Measurements from ENCODE around the gene ADD2. TPM values are rescaled to one million over a fixed set of nuclear protein-coding genes. Genes with fewer than 3 reads are reported as not detected.

The ADD2 gene
- total RNA-seq, 2 donors from 2014 or later = 3.0 to 5.2 TPM

DNA sequence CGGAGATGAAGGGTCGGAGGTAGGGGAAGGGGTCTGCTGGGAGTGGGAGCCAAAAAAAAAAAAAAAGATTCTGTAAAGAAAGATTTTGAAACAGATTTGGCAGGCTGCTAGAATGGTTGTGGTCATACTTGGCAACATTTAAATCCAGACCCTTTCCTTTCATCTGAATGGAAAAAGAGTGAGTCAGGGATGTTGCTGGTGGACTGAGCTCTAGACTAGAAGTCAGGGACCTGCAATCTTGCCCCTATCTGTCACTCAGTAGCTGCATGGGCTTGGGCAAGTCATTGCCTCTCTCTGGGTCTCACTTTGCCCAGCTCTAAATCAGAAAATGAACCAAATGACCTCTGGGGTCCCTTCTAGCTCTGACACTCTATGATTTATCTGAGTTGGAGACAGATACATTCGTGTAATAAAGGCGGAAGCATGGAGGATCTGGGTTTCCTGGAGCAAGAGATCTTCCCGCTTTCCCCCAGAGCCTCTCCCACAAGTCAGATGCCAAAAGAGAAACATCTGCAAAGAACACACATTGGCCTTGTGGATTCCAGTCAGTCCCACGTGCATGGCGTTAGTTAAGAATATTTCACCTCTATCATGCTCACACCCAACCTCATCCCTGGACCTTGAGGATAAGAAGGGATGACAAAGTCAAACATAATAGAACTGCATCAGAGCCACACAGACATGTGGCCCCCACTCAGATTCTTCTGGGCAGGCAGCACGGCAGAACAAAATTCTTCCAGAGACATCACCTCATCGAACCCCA lies 58.5 kb downstream of the ADD2 start:
- intact Hi-C loops (cut with DNase I) = no loop called here
- no peak for DNase-seq (ENCODE audit: low spot score)

DNA sequence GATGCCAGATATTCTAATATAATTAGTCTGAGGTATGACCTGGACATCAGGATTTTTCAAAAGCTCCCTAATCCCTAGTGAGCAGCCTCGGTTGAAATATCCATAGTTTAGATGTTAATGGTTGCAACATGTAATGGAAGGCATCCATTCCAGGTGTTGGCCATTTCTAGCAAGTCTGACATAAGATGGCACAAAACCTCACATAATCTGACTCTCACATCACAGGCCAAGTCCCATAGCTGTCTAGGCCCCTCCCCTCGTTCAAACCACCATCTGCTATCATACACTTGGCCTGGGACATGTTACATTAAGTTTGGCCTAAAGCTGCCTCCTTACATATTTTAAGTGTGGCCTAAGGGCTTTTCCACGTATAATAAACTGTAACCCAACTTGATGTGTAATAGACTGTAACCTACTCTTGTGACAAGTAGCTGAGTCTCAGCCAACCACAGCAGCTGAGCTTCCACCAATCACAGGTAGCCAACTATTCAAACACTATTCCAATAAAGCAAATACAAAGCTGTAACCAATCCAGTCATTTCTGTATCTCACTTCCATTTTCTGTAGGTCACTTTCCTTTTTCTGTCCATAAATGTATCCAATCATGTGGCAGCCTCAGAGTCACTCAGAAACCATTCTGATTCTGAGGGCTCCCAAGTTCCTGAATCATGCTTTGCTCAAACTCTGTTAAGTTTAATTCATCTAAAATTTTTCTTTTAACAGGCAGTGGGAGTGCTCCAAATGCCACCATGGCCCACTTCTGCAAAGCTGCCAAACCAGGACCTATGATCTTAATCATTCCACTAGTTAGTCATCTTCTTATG lies 59.4 kb downstream of the ADD2 start:
- no peak for DNase-seq (ENCODE audit: low spot score)
- intact Hi-C loops (cut with DNase I) = no loop called here

DNA sequence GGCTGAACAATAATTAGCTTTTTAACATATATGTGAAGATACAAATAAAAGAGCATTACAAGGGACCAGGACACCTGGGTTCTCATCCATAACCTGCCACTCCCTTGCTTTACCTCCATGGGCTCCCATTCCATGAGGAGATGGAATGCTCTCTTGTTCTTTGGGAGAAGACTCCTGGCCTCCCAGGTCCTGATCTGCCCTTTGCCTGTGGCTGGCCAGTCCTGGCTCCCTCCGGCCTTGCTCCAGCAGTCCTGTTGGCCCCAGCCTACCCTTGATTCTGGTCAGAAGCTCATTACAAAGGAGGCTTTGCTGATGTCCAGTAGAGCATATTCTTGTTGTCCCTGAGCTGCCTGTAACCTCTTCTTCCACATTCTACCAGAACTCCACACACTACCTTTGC lies 60.3 kb downstream of the ADD2 start:
- intact Hi-C loops (cut with DNase I) = no loop called here

DNA sequence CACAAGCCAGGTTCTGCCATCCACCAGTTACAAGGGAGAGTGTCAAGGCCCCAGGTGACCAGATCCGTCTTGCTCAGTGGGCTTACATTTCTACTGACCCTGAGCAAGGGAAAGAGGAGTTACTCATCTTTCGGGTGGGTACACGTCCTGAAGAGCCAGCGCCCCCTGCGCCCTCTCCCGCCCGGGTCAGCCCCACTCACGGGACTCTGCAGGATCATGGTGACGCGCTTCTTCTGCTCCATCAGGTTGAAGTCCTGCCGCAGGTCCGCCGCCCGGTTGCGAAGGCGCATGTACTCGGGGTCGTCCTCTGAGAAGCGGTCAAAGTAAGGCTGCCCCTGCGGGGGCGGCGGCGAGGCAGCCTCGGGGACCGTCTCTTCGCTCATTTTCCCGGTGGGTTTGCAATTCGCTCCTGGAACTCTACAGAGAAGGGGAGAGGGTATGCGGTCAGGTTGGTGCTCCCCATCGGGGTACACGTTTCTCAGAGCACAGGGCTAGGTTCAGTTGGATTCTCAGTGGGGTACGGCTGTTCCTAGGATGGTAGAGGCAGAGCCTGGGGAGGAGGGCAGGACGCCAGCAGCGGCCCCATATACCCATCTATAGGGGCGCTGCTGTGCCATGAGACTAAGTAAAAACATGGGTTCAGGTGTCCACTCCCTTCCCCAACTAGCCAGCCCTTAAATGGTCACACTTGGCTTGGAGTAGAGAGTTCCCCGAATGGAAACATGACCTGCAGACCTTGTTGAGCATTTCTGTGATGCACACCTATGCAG lies 61.8 kb downstream of the ADD2 start:
- intact Hi-C loops (cut with DNase I) = no loop called here
- DNase-seq (ENCODE audit: low spot score) = no peak

More for the DNA sequence above, 60.3 kb downstream of the ADD2 start:
- DNase-seq (ENCODE audit: low spot score) = no peak

DNA sequence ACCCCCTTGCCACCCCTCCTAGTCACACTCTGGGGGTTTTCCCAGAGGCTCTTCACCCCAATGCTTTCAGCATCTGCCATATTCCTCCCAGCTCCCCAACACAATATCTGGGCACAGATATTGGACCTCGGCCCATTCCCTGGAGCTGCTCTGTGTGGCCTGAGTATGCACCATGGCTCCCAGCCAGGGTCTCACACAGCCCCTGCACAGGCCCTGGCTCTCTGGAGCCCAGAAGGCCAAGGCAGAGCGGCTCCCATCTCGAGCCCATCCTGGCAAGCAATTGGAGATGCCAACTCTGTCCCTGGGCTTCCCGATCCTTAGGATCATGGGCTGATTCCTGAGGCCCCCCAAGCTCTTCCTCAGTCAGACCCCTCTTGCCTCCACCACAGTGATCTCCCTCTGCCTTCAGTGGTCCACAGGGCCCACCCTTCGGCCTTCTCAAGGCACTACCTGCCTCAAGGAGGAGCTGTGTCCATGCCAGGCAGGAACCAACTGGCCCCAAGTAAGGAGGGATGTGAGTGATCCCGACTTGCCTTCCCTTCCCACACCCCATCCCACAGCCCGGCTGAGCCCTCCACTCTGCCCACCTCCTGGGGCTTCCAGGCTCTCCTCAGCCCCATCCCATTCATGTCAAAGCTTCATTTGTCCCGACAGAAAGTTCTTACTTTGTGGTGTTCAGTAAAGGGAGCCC lies 62.7 kb downstream of the ADD2 start:
- no peak for DNase-seq (ENCODE audit: low spot score)
- intact Hi-C loops (cut with DNase I) = no loop called here

DNA sequence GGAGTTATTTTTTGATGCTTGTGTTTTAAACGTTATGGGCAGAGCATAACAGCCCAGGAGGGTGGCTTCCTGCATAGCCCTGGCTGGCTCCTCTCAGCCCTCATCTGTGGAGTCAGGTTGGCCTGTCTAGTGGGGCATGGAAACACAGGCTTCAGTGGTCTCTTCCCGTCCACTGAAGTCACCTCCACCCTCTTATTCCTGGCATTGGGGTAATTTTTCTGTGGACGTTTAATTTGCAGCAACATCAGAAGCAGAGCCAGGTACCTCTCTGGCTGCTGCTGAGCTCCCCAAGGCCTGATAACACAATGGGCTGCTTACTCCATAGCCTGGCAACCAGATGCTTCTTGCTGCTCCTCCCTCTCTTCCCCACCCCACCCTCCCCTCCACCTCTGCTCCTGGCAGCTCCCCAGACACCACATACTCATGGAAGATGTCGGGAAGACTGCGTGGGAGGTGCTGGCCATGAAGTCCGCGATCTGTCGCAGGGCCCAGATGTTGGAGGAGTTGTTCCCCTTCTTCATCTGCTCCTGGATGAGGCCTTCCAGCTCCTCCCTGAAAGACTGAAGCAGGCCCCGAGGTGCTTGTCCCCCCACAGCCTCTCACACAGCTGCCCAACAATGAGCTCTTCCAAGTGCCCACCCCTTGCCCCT lies 64.0 kb downstream of the ADD2 start:
- DNase-seq (ENCODE audit: low spot score) = no peak
- intact Hi-C loops (cut with DNase I) = no loop called here

DNA sequence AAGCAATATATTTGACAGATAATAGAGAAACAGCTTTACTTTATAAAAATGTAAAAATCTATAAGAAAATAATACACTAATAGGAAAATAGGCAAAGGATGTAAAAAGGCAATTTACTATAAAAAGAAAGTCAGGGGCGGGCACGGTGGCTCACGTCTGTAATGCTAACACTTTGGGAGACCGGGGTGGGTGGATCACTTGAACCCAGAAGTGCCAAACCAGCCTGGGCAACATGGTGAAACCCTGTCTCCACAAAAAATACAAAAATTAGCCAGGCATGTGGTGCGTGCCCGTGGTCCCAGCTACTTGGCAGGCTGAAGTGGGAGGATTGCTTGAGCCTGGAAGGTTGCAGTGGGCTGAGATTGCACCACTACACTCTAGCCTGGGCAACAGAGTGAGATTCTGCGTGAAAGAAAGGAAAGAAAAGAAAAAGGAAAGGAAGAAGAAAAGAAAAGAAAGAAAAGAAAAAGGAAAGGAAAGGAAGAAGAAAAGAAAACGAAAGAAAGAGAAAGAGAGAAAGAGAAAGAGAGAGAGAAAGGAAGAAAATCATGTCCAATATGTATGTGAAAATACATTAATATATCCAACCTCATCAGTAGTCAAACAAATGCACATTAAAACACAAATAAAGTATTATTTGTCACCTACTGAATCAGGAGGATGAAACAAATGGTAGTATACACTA lies 65.1 kb downstream of the ADD2 start:
- DNase-seq (ENCODE audit: low spot score) = no peak
- intact Hi-C loops (cut with DNase I) = no loop called here

DNA sequence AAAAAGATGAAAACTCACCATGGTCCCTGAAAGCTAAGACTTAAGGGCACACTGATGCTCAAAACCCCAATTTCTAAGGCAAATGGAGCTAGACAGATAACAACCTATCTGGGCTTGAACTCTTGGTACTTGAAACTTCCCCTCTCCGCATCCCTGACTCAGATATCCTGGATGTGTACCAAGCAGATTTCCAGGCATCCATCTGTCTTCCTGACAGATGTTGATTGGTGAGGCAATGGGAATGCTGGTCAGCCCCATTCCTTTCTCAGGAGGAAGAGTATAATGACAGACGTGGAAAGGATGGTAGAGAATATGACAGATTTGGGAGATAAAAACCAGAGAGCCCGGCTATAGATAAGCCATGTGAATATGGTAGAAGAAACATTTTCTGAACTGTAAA lies 69.2 kb downstream of the ADD2 start:
- intact Hi-C loops (cut with DNase I) = loop anchor here in 1 of 2 donors (2.0 kb wide), 1 partner anchor 46 kb away; no protein-coding TSS in a partner anchor
- no peak for DNase-seq (ENCODE audit: low spot score)

DNA sequence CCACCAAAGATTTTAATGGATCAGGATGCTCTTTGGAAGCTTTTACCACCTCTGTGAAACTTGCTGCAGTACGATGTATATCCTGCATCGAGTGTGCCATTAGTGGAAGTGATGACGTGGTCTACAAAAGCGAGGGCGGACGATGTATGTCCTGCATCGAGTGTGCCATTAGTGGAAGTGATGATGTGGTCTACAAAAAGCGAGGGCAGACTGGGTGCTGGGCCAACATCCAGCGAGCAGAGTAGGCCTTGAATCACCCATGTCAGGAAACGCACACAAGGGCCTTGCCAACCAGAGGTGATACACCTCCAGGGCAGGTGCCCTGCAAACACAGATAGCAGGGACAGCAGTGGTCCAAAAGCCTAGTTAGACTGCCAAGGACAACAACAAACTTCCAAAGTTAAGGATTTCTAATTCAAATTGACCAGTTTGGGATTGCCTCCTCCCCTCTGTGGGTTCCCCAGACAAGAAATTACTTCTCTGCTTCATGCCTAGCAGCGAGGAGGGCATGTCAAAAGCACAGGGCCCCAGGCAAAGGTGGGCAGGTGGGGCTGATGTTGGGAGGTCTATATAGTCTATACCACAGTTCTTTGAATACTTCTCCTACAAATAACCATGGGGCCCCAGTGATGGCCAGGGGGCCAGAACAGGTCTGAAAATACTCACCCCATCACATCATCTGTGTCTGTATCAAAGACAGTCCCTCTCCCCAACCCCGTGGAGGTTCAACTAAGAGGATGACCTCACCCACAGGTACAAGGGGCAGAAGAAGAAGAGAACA lies 70.2 kb downstream of the ADD2 start:
- peak; percentile 49 for DNase-seq (ENCODE audit: low spot score)
- intact Hi-C loops (cut with DNase I) = loop anchor here in 1 of 2 donors (2.0 kb wide), 1 partner anchor 45 kb away; no protein-coding TSS in a partner anchor

DNA sequence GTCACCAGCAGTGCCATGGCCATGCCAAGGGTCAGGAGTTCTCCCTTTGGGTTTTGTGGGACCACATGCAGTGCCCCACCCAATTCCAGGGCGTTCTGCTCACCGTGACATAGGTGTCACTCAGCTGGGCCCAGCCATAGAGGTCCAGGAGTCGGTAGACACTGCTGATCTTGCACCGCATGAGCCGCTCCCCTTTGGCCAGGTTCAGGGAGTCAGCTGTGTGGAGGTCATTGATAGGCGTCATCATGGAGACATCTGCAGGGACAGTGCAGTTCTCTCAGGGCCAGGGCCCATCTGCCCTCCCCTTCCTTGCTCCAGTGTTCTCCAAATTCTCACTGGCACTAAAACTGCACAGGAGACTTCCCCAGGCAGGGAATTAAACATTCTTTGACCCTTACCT lies 71.9 kb downstream of the ADD2 start:
- intact Hi-C loops (cut with DNase I) = no loop called here
- peak; percentile 38 for DNase-seq (ENCODE audit: low spot score)

DNA sequence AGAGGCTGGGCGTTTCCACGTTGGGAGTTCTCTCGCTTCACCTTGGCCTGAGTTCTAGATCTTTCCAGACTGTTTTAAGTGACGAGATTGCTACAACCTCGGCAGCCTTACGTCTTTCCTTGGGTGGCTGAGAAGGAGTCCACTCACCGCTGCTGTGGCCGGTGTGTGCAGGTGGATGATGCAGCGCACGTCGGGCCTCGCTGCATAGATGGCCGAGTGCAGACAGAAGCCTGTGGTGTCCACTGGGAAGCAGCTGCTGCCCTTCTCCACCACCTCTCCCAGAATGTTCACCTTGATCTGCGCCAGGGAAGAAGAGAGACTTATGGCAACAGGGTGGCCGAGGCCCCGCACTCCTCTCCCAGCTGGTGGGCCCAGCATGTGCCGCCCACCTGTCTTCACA lies 75.7 kb downstream of the ADD2 start:
- peak; percentile 70 for DNase-seq (ENCODE audit: low spot score)
- intact Hi-C loops (cut with DNase I) = no loop called here

DNA sequence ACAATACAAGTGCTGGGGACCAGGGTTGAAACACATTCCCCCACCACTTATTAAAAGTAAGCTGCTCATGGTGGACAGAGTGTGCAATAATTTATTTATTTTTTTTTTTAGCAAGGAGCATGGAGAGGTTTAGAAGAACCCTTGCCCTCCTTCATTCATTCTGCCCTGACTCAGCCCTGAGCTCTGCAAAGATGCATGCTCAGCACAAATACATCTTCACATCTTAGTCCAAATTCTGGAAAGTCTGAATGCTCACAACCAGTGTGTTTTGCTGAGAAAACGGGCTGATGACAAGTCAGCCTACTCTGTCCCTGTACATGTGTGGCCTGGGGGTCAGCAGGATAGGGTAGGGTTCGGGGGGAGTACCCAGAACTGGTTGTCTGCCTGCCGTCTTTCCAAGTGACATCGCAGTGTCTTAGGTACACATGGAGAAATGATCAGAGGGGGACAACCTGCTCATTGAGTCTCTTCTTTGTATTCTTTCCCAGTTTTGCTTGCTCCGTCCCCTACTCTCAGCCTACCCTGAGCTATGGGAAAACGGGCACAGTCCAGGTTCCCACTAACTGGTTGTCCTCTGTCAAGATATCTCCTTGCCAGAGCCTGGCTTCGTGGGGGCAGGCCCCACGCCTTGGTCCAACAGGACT lies 76.4 kb downstream of the ADD2 start:
- intact Hi-C loops (cut with DNase I) = no loop called here
- peak; percentile 32 for DNase-seq (ENCODE audit: low spot score)

DNA sequence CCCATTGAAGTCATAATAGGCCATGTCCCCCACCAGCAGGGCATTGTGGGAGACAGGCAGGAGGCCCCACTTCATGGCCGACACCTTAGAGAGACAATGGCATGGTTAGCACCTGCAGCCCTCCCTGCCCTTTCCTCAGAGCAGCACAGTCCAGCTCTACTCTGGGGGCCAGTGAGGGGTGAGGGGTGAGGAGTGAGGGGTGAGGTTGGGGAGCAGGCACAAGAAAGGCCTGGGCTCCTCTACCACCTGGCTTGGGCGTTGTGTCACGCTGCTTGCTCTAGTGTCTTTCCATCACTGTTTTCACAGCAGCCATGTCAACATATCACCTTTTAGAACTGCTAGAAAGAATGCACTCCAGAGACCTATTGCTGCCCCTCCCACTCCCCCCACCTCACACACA lies 77.2 kb downstream of the ADD2 start:
- intact Hi-C loops (cut with DNase I) = no loop called here
- peak; percentile 46 for DNase-seq (ENCODE audit: low spot score)

DNA sequence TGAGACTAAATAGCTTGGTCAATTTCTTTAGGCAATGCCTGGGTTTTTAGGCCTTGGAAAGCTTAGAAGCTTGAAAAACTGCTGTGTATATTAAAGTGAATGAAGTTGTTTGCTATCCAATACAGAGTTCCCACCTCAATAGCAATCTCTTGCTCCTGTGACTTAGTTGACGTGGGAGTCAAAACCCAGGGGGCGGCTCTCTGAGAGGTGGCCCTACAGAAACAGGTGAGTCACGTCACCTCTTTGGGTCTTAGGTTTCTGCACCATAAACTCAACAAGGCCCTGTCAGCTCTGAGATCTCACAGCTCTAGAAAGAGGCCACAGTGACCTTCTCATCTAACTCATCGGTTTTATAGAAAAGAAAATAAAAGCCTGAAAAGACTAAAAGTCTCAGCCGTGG lies 79.6 kb downstream of the ADD2 start:
- DNase-seq (ENCODE audit: low spot score) = no peak
- intact Hi-C loops (cut with DNase I) = no loop called here

DNA sequence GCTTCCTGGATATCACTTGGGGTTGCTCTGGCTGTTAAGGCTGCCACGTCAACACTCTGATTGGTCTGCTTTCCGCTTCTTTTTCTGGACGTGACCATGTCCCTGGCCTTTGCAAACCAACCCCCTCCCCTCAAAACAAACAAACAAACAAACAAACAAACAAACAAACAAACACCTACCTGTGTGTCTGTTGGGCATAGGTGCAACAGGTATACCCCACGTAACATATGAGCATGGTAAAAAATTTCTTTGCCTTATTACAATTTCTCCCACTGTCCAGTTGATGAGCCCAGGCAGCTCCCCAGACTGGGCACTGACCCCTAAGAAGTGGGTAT lies 80.6 kb downstream of the ADD2 start:
- DNase-seq (ENCODE audit: low spot score) = peak; percentile 16
- intact Hi-C loops (cut with DNase I) = no loop called here

DNA sequence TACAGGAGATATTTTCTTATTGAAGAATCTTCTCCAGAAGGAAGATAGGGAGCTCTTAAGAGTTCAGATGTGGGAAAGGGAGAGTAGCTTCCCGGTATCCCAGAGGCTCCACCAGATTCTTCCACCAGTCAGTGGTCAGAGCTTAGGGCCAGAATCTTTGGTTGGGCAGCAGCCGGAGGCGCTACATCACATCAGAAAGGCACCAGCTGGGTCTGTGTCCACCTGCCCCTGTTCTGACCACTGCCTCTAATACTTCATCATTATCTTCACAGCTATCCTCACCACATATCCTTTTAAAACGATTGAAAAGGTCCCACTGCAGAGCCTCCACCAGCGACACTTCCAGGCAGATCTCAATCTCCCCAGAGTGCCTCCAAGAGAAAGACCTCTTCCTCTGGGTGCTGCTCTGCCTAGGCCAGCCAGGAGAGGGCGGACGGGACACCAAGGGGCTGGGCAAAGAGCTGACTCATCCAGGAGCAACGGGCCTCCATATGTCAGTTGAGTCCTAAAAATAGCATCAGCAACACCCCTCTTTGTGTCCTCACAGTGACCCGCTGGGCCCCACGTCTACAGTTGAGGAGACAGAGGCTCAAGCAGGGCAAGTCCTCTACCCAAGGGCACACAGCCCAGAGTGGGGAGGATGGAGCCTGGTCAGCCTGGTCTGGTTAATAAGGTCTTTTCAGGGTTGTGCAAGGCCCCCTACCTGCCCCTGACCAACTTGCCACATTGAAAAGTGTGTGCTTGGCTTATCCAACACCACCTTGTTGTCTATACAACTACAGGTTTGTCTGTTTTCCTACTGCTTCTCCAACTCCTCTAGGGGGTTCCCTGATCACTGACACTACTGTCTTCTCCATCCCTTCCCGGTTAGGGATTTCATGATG lies 81.2 kb downstream of the ADD2 start:
- peak; percentile 67 for DNase-seq (ENCODE audit: low spot score)
- intact Hi-C loops (cut with DNase I) = no loop called here

Data from posterior vena cava (tissue), 2 donors.